Stomach (tissue), 9 donors: ENCODE measurements around the gene MGAM2. TPM values are rescaled to one million over a fixed set of nuclear protein-coding genes. Genes with fewer than 3 reads are reported as not detected.

Source experiments
- DNase-seq, 2 donors: peaks; one replicate each; pipeline versions ENCODE4 v3.0.0 to v3.0.0-alpha.2; 2013 to 2019
- H3K27ac ChIP-seq, 5 donors: fragments of 200-600 bp in 4 of 5; sonication (generic) in 4 of 5; one replicate each; pipeline ENCODE4 v1.5.1; 2013 to 2019; ENCODE audit warnings: mild to moderate bottlenecking in 1 of 5, moderate library complexity in 1 of 5
- H3K27me3 ChIP-seq, 3 donors: fragments of 200-600 bp; sonication (generic); one replicate each; pipeline ENCODE4 v1.5.1; 2017 to 2019; ENCODE audit warnings: mixed run types in 1 of 3
- H3K36me3 ChIP-seq, 4 donors: fragments of 200-600 bp; sonication (generic); 1 replicate in 3 of 4; 2 replicates in 1 of 4; pipeline ENCODE4 v1.5.1; 2016 to 2019
- H3K4me1 ChIP-seq, 4 donors: fragments of 200-600 bp; sonication (generic); one replicate each; pipeline ENCODE4 v1.5.1; 2016 to 2019
- H3K4me3 ChIP-seq, 4 donors: fragments of 200-600 bp; sonication (generic) in 3 of 4; one replicate each; pipeline ENCODE4 v1.5.1; 2016 to 2019; ENCODE audit warnings: mild to moderate bottlenecking in 1 of 4
- H3K9me3 ChIP-seq, 4 donors: fragments of 200-600 bp; sonication (generic); one replicate each; pipeline ENCODE4 v1.5.1; 2016 to 2019
- CTCF ChIP-seq, 7 experiments: fragments of 450-650 bp in 4 of 7; fragments of 200-600 bp in 3 of 7; sonication (generic) in 3 of 7; IDR thresholded peaks; one replicate each; pipeline ENCODE4 v1.5.1; 2016 to 2019; ENCODE audit warnings: antibody characterized with exemption in 7 of 7, control low read depth in 2 of 7, mild to moderate bottlenecking in 1 of 7
- EP300 ChIP-seq: sonication (generic); formaldehyde crosslinking; IDR thresholded peaks from one replicate; pipeline ENCODE4 v1.6.1; 2017; ENCODE audit warnings: antibody characterized with exemption
- POLR2A ChIP-seq, 4 donors: fragments of 450-650 bp; IDR thresholded peaks; one replicate each; pipeline ENCODE4 v1.6.1; 2016; ENCODE audit warnings: antibody characterized with exemption in 4 of 4, control low read depth in 2 of 4, mild to moderate bottlenecking in 1 of 4, moderate library complexity in 1 of 4
- POLR2AphosphoS5 ChIP-seq, 3 donors: sonication (generic); formaldehyde crosslinking; IDR thresholded peaks; one replicate each; pipeline ENCODE4 v1.6.1; 2016; ENCODE audit warnings: antibody characterized with exemption in 3 of 3
- WGBS, 5 donors: extraction: QIAGEN DNeasy Blood & Tissue Kit in 3 of 5; methylation state at CpG; one replicate each; pipeline versions ENCODE4 v1.1.5 to v1.1.7; 2013 to 2018; 5-methylcytosine and 5-hydroxymethylcytosine counted together
- intact Hi-C: fragments of 100-400 bp; cut with DNase I; formaldehyde crosslinking; loops from one replicate; pipeline ENCODE4 v1.15.1; 2023; ENCODE audit warnings: low total_unique reads
- polyA plus RNA-seq, 3 donors: library from polyadenylated mRNA; stranded (reverse); fragments of 200-250 nt; gene quantifications; one replicate each; pipeline ENCODE4 v1.2.3, GENCODE V29; 2013
- total RNA-seq, 5 donors: library from RNA; depleted of rRNA; stranded (reverse); fragments of >200 nt; gene quantifications; one replicate each; pipeline versions ENCODE4 v1.1.0 to v1.2.3, GENCODE V29; 2014 to 2016
- donor health status: healthy with polysubstance abuse.
- donor health status: Bipolar disorder and iron deficiency.
- donor health status: healthy.

MGAM2 gene
- total and polyA plus RNA-seq, 8 donors: 0.05 to 2.9 (median 1.1) TPM; not detected in 3

- TF ChIP-seq POLR2AphosphoS5 (IDR thresholded peaks at IDR 0.05): no peak
- TF ChIP-seq POLR2A (IDR thresholded peaks at IDR 0.05): no peak
- TF ChIP-seq EP300: no peak
- no peak for TF ChIP-seq CTCF (IDR thresholded peaks at IDR 0.05)
- no peaks in the 10 kb centered on the region for H3K9me3 ChIP-seq
- no peaks in the 10 kb centered on the region for H3K36me3 ChIP-seq
- whole genome bisulfite sequencing, 5 donors: 67 to 88% (median 81%) methylated on average over 2 of the region's 2 CpGs
- no peaks in the 10 kb centered on the region for H3K4me1 ChIP-seq
- intact Hi-C loops: no loop called here
- DNase-seq: no peak
- no peak overlapping the region for H3K27ac ChIP-seq
- H3K27me3 ChIP-seq: no peaks in the 10 kb centered on the region
- no peak overlapping the region for H3K4me3 ChIP-seq
Measured at GRCh38 chr7:142250705-142251104, 139.2 kb downstream of the MGAM2 start.

- peaks cover 0 to 4% (median 0%) of the 10 kb centered on the region in 4 donors for H3K9me3 ChIP-seq
- no peak for TF ChIP-seq POLR2AphosphoS5 (IDR thresholded peaks at IDR 0.05)
- 30 to 100% (median 83%) methylated on average over 1 of the region's 1 CpG for WGBS, 5 donors
- DNase-seq: no peak
- H3K4me3 ChIP-seq: no peak within 1 kb of the TSS
- H3K27ac ChIP-seq: no peak within 1 kb of the TSS
- no peaks in the 10 kb centered on the region for H3K4me1 ChIP-seq
- H3K36me3 ChIP-seq: no peaks in the 10 kb centered on the region
- H3K27me3 ChIP-seq: no peaks in the 10 kb centered on the region
- intact Hi-C loops: no loop called here
Measured at GRCh38 chr7:142257958-142258357, 146.4 kb downstream of the MGAM2 start, which contains the start of gene PRSS58. Gene PRSS58 (minus strand): TSS chr7:142258058. CDS start chr7:142257707, 351 bp downstream.

- no peak overlapping the region for H3K27ac ChIP-seq
- no peak overlapping the region for H3K4me3 ChIP-seq
- H3K27me3 ChIP-seq: no peaks in the 10 kb centered on the region
- H3K4me1 ChIP-seq: no peaks in the 10 kb centered on the region
- DNase-seq: no peak
- no peaks in the 10 kb centered on the region for H3K36me3 ChIP-seq
- intact Hi-C loops: no loop called here
- 68 to 80% (median 72%) methylated on average over 8 of the region's 8 CpGs for WGBS, 5 donors
- H3K9me3 ChIP-seq: peaks cover 0 to 4% (median 0%) of the 10 kb centered on the region in 4 donors
- TF ChIP-seq POLR2A (IDR thresholded peaks at IDR 0.05): no peak
- no peak for TF ChIP-seq CTCF (IDR thresholded peaks at IDR 0.05)
- no peak for TF ChIP-seq EP300
- no peak for TF ChIP-seq POLR2AphosphoS5 (IDR thresholded peaks at IDR 0.05)
Measured at GRCh38 chr7:142263598-142264380, 152.3 kb downstream of the MGAM2 start.

Other genes with a start within 250 kb of the MGAM2 start
- gene OR9A4, start 195.3 kb upstream of the MGAM2 start, total RNA-seq: not detected
- not detected for gene OR9A4, start 195.3 kb upstream of the MGAM2 start, polyA plus RNA-seq
- gene CLEC5A, start 164.7 kb upstream of the MGAM2 start, total RNA-seq: 1 to 10 TPM in 1 of 5 donors, under 1 TPM in 1, not detected in 3; 0.29 to 1.3 TPM
- gene CLEC5A, start 164.7 kb upstream of the MGAM2 start, polyA plus RNA-seq: 1 to 10 TPM in 1 of 3 donors, under 1 TPM in 2; 0.10 to 1.4 (median 0.31) TPM
- not detected for gene TAS2R38, start 137.9 kb upstream of the MGAM2 start, total RNA-seq
- not detected for gene TAS2R38, start 137.9 kb upstream of the MGAM2 start, polyA plus RNA-seq
- gene MGAM, start 115.8 kb upstream of the MGAM2 start, total RNA-seq: 1 to 10 TPM in 3 of 5 donors, under 1 TPM in 1, not detected in 1; 0.43 to 3.6 (median 2.9) TPM
- under 1 TPM; 0.15 to 0.78 (median 0.75) TPM for gene MGAM, start 115.8 kb upstream of the MGAM2 start, polyA plus RNA-seq
- not detected for gene PRSS58, start 146.3 kb downstream of the MGAM2 start, total RNA-seq
- gene PRSS58, start 146.3 kb downstream of the MGAM2 start, polyA plus RNA-seq: not detected